NCI-H2196 (cell line): Measurements from ENCODE around the gene ATN1.

Source experiments
- DNase-seq: peaks from one replicate; lab custom pipeline; 2025; ENCODE audit not compliant: unreplicated experiment; lab: John Stamatoyannopoulos, UW

ATN1 gene

DNA sequence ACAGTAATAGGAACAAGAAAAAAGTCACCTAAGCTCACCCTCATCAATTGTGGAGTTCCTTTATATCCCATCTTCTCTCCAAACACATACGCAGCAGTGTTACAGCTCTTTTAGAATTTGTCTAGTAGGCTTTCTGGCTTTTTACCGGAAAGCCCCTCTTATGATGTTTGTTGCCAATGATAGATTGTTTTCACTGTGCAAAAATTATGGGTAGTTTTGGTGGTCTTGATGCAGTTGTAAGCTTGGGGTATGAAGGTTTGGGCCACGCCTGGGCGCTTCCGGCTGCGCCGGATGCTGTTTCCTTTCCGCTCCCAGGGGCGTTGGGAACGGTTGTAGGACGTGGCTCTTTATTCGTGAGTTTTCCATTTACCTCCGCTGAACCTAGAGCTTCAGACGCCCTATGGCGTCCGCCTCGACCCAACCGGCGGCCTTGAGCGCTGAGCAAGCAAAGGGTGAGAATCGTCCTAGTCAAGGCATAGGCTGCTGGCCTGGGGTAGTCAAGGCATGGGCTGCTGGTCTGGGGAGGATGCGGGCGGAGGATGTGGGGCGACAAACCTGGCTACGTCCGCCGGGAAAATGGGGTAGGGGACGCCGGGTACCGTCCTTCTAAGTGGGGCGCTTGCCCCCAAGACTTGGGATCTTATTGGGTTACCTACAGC is 16.1 kb downstream of the ATN1 start, which contains the start of the genes C12orf57 and RNU7-1:
Gene C12orf57 (plus strand): TSS at position 301 of the 659 bp plus-strand sequence. CDS start 100 bp downstream, at position 401.
Gene RNU7-1 (plus strand): TSS at position 95 of the 659 bp plus-strand sequence.
- peak; percentile 47 for DNase-seq

DNA sequence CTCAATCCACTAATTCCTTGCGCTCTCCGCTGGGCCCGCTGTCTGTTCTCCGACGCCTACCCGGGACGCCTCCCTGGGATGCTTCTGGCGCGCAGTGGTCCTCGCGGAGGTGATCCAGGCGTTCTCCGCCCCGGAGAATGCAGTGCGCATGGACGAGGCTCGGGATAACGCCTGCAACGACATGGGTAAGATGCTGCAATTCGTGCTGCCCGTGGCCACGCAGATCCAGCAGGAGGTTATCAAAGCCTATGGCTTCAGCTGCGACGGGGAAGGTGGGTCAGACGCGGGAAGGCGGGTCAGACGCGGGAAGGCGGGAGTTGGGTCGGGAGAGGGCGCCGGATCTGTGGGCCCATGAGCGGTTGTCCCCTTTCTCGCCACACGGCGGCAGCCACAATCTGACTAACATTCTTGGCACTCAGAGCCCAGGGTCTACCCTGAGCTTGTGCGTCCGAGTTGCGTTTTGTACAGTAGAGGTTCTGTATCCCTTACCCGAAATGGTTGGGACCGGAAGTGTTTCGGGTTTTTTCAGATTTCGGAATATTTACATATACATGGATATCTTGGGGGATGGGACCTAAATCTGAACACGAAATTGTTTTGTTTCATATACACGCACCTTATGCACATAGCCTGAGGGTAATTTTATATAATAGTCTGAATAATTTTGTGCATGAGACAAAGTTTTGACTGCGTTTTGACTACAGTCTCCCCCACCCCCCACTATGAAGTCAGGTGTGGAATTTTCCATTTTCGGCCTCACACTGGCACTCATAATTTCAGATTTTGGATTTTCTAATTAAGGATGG is 16.8 kb downstream of the ATN1 start:
- peak; percentile 80 for DNase-seq

DNA sequence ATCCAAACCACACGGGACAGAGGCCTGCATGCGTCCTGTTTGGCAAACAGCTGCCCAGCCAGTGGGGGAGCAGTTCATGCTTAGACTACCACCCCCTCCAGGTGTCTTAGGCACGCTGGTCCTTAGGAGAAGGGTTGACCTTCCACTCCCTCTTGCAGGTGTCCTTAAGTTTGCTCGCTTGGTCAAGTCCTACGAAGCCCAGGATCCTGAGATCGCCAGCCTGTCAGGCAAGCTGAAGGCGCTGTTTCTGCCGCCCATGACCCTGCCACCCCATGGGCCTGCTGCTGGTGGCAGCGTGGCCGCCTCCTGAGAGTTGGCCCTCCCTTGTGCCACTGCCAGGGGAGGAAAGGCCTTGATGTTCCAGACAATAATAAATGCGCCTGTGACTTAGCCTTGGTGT is 17.9 kb downstream of the ATN1 start:
- no peak for DNase-seq

DNA sequence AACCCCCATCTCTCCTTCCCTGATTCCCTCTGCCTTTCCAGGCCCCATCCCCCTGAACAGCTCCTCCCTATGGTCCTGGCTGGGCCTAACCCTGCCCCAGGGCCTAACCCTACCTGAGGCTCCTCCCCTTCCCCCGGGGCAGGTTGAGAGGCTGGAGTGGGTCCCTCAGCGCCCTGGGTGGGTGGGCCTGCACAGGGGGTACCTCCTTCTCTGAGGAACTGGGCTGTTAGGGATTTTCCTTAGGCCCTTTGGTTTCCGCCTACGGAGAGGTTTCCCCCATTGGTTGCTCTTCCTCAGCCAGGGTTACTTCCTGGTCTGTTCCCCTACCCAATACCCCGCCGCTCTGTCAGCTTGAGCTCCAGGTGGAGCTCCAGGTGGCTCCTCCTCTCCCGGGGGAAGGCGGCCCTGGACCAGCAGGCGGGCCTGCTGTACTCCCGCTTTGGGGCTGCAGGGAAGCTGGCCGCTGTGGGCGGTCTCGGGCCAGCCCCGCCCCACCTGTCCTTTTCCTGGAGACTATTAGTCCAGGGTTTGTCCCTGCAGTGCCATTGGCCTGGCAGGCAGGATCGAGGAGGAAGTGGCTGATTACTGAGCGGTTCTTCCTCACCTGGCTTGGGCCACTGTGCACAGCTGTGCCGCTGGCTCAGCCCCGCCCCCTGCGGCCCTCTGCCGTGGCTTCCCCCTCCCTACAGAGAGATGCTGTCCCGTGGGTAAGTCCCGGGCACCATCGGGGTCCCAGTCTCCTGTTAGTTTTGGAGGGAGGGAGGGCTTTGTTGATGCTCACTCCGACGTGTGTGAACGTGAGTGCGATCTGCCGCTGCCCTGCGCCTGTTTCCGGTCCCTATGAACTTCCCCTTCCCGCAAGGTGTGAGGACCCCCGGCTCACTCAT is 18.5 kb downstream of the ATN1 start:
- peak; percentile 85 for DNase-seq

DNA sequence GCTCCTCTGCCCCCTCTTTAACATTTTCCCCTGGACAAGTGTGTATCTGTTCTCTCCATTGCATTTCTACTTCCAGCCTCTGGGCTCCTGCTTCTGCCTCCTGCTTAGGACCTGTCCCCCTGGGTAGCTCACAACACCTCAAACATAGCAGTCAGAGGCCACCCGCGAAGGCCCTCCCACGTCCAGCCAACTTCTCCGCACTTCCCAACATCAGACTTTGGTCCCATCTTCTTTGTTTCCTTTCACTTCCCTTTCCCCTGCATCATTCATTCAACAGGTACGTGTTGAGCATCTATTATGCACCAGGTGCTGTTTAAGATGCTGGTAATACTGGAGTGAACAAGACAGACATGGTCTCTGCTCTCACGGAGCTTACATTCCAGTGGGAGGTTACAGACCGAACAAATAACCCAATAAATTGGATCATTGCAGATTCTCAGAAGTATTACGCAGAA is 19.2 kb downstream of the ATN1 start:
- no peak for DNase-seq

DNA sequence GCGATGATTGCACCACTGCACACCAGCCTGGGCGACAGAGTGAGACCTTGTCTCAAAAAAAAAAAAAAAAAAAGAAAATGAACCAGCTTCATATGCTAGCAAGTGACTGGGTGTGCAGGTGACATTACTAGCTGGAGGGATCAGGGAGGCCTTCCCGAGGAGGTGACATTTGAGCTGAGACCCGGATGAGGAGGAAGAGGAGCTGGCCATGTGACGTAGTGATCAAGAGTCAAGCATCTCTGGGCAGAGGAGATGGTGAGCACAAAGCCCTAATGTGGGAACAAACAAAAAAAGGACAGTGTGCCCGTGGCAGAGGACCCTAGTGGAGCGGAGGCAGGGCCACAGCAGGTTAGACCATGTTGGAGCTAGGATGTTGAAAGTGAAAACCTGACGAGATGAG is 19.9 kb downstream of the ATN1 start:
- no peak for DNase-seq

DNA sequence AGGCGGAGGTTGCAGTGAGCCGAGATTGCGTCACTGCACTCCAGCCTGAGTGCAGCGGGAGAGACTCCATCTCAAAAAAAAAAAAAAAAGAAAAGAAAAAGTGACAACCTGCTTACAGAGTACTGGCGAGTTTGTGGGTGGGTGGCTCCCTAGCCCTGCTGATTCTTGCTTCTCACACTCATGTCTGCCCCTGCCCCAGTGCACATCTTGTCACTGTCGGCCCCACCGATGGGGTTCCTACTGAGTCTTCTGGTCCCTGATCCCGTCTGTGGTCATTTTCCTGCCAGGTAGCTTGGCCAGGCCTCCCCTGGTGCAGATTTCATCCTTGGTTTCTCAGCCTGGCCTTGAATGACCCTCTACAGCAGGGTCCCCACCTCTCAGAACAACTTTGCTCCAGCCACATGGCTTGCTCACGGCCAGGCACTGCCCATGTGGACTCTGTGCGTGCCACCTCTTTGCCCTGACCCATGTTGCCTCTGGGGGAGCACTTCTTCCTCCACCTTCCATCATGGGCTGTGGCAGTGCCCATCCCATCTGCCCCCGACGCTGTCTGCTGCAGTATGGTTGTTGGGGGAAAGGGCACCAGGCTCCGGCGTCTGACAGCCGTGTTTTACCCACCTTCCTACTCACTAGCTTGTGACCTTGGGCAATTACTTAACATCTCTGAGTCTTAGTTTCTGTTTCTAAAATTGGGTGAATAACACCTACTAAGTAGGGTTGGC is 21.3 kb downstream of the ATN1 start:
- DNase-seq, result no peak

DNA sequence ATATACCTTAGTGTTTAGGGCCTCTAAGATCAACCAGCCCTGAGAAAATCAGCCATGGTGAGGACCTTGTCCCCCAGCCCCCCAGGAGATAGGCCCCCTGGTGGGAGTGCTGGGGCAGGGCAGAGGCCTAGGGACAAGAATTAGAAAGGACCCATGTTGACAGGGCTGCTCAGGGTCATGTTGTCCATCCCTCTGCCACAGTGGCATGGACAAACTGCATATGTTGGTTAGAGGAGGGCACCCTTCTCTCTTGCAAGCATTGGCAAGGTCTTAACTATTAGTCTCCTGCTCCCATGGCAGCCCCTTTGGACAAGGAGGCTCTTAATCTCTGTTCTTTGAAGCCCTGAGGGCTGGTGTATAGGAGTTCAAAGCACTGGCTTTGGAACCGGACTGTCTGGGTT is 22.6 kb downstream of the ATN1 start:
- no peak for DNase-seq

DNA sequence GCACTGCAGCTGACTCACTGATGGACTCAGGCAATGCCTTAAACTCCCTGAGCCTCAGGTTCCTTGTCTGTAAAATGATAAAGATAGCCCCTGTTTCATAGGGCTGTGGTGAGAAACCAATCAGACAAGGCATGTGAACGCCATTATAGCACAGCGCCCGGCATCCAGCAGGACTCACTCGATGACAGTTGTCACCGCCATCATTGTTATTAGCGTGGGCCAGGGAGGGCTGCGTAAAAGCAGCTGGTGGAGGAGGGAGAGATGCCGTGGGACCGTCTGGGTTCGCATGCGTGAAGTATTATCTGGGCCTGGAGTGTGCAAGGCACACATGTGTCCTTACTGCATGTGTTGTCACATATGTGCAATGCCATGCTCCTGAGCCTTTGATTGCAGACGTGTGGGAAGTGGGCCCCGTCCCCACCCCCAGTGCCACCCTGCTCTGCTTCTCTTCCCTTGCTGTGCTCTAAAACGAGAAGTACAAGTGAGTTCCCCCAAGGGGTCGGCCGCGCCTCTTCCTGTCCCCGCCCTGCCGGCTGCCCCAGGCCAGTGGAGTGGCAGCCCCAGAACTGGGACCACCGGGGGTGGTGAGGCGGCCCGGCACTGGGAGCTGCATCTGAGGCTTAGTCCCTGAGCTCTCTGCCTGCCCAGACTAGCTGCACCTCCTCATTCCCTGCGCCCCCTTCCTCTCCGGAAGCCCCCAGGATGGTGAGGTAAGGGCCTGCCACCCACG is 23.2 kb downstream of the ATN1 start, which contains the start of gene PTPN6:
Gene PTPN6 (plus strand): TSS at position 546 of the 730 bp plus-strand sequence. CDS start 157 bp downstream, at position 703.
- no peak for DNase-seq

DNA sequence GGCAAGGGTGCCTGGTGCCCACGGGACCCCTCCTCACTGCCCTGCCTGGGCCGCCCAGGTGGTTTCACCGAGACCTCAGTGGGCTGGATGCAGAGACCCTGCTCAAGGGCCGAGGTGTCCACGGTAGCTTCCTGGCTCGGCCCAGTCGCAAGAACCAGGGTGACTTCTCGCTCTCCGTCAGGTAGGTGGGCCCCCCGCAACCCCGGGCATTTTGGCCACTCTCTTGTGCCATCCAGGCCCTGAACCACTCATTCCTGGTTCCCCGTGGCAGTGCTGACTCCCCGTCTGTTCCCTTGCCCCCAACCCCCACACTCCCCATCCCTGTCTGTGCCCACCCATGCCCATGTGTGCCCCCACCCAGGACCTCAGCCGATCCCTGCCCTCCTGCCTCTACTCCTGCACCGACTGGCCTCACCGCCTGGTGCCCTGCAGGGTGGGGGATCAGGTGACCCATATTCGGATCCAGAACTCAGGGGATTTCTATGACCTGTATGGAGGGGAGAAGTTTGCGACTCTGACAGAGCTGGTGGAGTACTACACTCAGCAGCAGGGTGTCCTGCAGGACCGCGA is 23.9 kb downstream of the ATN1 start:
- no peak for DNase-seq

DNA sequence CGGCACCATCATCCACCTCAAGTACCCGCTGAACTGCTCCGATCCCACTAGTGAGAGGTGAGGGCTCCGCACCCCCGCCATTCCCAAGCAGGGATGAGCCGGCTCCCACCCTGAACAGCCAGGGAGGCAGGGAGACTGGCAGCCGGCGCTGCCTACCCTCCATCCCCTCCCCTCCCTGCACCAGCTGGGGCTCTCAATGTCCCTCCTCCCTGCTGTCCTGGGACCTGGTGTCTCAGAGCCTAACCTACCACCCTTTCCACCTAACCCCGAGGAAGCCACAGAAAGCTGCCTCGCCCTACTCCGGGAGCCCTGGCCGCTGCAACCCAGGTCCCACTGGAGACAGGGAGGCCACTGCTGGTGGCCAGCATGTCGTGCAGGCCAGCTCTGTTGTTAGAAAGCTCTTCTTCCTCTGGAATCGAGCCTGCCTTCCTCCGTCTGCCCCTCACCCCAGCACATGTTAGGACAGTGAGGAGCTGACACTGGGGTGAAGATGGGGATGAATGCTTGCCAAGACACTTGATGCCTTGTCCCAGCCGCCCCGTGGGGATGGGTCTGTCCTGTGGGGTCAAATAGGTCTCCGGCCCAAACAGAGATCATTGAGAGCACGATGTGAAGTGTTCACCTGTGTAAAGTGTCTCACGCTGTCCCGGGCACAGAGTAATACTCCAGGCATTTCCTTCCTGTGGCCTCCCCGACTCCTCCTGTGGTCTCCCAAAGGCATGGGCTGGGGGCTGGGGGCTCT is 24.5 kb downstream of the ATN1 start:
- no peak for DNase-seq

DNA sequence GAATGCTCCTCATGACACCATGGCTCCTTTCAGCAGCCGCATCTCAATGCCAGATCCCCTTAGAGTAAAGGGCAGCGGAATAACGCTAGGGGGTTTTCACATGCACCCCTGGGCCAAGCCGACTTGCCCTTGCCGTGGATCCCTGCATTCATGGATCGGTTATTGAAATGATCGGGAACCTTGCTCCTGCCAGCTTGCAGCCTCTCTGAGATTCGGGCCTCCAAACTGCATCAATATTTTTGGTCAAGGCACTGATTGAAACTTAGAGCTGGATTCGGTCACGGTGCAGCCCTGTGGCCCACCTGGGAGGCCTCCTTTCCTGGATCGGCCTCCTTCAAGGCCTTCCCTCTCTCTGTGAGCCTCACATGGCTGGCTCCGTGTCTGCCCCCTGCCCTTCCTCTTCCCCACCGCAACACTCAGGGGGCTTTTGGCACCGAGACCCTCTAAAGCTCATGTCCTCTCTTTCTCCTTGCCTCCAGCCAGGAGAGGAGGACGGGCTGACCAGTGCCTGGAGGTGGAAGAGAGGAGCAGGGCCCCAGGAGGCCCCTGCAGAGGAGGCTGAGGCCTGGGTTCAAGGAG is 25.2 kb downstream of the ATN1 start:
- no peak for DNase-seq

DNA sequence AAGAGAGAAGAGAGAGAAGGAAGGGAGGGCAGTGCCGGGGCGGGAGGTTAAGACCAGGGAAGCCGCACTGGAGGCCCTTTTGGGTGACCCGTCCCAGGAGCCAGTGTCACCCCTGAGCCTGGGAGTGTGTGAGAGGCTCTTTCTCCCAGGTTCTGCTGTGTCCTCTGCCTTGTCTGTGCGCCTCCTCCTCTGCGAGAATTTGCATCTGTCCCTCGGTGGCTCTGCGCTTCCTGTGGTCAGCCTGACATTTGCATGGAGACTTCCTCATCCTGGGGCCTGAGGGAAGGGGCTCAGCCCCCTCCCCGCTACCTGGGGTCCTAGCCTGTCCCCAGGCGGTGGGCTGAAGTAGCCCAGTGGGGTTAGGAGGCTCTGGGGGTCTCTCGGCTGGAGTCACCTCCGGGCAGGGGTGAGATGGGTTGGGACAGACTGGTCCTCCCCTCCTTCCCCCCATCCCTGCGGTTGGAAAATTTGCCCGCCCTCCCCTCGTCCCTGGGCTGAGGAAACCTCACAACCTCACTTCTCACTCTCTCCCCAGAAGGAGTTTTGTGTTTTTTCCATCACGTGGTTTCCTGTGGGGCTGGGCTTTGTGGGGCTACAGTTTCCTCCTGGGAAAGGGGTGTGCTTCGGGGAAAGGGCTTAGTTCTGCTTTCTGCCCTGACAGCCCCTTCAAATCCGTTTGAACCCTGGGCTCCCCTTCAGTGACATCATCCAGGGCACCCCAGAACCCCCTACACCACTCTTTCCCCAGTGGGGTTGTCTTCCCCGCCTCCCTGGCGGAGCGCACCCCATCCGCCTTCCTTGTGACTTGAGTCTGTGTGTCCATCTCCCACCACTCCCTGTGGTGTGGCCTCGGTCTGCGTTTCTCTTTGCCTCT is 25.9 kb downstream of the ATN1 start:
- DNase-seq, result no peak

DNA sequence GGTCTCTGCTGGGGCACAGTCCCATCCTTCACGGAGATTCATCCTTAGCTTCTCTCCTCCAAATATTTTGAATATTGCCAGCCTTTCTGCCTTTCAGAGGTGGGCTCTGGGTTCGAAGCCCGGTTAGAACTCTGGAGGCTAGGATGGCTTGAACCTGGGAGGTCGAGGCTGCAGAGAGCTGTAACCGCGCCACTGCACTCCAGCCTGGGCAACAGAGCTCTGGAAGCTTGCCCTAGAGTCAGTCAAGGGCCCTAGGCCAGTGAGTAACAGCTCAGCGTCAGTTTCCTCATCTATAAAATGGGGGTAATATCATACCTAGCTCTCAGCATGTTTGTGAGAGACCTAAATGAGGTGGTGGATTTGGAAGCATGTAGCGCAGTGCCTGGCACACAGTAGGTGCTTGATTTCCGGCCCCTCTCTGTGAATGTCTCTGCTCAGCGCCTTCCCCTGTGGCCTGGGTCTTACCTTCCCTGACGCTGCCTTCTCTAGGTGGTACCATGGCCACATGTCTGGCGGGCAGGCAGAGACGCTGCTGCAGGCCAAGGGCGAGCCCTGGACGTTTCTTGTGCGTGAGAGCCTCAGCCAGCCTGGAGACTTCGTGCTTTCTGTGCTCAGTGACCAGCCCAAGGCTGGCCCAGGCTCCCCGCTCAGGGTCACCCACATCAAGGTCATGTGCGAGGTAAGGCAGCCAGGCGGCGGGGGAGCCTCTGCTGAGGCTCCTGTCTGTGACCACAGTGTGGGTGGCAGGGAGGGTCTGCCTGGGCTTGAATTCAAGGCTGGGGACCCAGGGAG is 26.8 kb downstream of the ATN1 start:
- no peak for DNase-seq

DNA sequence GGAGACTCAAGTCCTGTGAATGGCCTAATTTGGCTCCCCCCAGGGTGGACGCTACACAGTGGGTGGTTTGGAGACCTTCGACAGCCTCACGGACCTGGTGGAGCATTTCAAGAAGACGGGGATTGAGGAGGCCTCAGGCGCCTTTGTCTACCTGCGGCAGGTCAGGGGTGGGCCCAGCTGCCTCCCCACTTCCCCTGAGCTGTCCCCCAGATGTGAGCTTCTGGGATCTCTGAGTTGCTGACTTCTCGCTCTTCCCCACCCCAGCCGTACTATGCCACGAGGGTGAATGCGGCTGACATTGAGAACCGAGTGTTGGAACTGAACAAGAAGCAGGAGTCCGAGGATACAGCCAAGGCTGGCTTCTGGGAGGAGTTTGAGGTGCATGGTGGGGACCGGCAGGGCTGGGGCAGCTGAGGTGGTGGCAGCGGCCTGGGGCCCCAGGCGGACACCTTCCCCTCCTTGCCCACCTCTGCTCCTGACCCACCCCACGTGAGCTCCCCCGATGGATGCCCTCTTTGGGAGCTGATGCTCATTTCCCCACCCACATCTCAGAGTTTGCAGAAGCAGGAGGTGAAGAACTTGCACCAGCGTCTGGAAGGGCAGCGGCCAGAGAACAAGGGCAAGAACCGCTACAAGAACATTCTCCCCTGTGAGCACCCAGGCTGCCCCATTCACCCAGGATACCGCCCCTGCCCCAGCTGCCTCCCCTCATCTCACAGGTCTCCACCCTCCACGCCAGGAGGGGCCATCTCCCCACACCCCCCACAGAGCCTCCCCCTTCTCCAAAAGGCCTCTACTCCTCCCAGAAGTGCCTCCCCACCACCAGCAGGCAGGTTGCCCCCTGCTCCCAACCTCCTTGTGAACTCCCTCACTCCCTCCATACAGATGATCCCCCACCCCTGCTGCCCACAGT is 27.6 kb downstream of the ATN1 start:
- DNase-seq, result no peak
